WERI-Rb-1 (cell line): Measurements from ENCODE around the gene ALMS1.
"Not testable (repeated sequence)": the region's sequence is repeated elsewhere in the genome, so short reads cannot be mapped to it uniquely, and the experiment has no call there.

Experiments used
- DNase-seq: peaks from one replicate; pipeline ENCODE4 v3.0.0-alpha.2; 2020
- H3K27ac ChIP-seq: fragments of 250-450 bp; sonication (Bioruptor Pico); 2 replicates; pipeline ENCODE4 v1.5.1; 2020; ENCODE audit warnings: mild to moderate bottlenecking, moderate library complexity
- H3K27me3 ChIP-seq: fragments of 250-450 bp; sonication (Bioruptor Pico); 2 replicates; pipeline ENCODE4 v1.5.1; 2021; ENCODE audit warnings: mild to moderate bottlenecking, low read depth, moderate library complexity; ENCODE audit not compliant: insufficient read depth, severe bottlenecking
- H3K36me3 ChIP-seq: fragments of 250-450 bp; sonication (Bioruptor Pico); 2 replicates; pipeline ENCODE4 v1.5.1; 2020; ENCODE audit warnings: mild to moderate bottlenecking, moderate library complexity
- H3K4me3 ChIP-seq: 2 replicates; pipeline ENCODE4 v1.5.1; 2011; ENCODE audit warnings: low read depth, mild to moderate bottlenecking, control low read depth, low read length
- H3K9me3 ChIP-seq: fragments of 250-450 bp; sonication (Bioruptor Pico); 2 replicates; pipeline ENCODE4 v1.5.1; 2021; ENCODE audit warnings: mild to moderate bottlenecking, moderate library complexity; ENCODE audit not compliant: severe bottlenecking
- CTCF ChIP-seq: IDR thresholded peaks from 2 replicates; pipeline ENCODE4 v1.5.1; 2011; ENCODE audit warnings: low read depth, mild to moderate bottlenecking, control low read depth, inconsistent platforms, low read length

Gene ALMS1

GRCh38 chr2:73451263-73451972, 65.8 kb downstream of the ALMS1 start:
- Histone ChIP-seq H3K36me3 (peaks cover 75% of the 10 kb centered on the region), H3K27me3 (no peaks in the 10 kb centered on the region), H3K27ac (no peak overlapping the region), H3K4me3 (no peak overlapping the region), H3K9me3 (no peaks in the 10 kb centered on the region)
- no peak for TF ChIP-seq CTCF
- DNase-seq: no peak

- no peak overlapping the region for H3K27ac ChIP-seq
- no peak overlapping the region for H3K4me3 ChIP-seq
- DNase-seq: no peak
- no peak for TF ChIP-seq CTCF
- H3K36me3 ChIP-seq: peaks cover 55% of the 10 kb centered on the region
- no peaks in the 10 kb centered on the region for H3K27me3 ChIP-seq
- peaks cover 17% of the 10 kb centered on the region for H3K9me3 ChIP-seq
Observed at GRCh38 chr2:73457982-73458381, 72.3 kb downstream of the ALMS1 start.

- not testable (repeated sequence) for H3K27me3 ChIP-seq, H3K27ac ChIP-seq, H3K4me3 ChIP-seq, DNase-seq
- peaks cover 21% of the 10 kb centered on the region for H3K9me3 ChIP-seq
- peaks cover 23% of the 10 kb centered on the region for H3K36me3 ChIP-seq
Observed at GRCh38 chr2:73462388-73462787, 76.8 kb downstream of the ALMS1 start.

- Histone ChIP-seq H3K4me3 (no peak overlapping the region), H3K27me3 (no peaks in the 10 kb centered on the region), H3K36me3 (no peaks in the 10 kb centered on the region), H3K27ac (no peak overlapping the region), H3K9me3 (peaks cover 3% of the 10 kb centered on the region)
- no peak for TF ChIP-seq CTCF
- DNase-seq: no peak
Observed at GRCh38 chr2:73468376-73468775, 82.7 kb downstream of the ALMS1 start.

GRCh38 chr2:73483874-73484273, 98.2 kb downstream of the ALMS1 start:
- H3K27me3 ChIP-seq, H3K27ac ChIP-seq, H3K4me3 ChIP-seq, DNase-seq: not testable (repeated sequence)
- Histone ChIP-seq H3K9me3 (peaks cover 12% of the 10 kb centered on the region), H3K36me3 (peaks cover 20% of the 10 kb centered on the region)

GRCh38 chr2:73487112-73487657, 101.5 kb downstream of the ALMS1 start:
- H3K9me3 ChIP-seq: no peaks in the 10 kb centered on the region
- no peak overlapping the region for H3K27ac ChIP-seq
- no peaks in the 10 kb centered on the region for H3K27me3 ChIP-seq
- TF ChIP-seq CTCF: no peak
- H3K4me3 ChIP-seq: no peak overlapping the region
- H3K36me3 ChIP-seq: peaks cover 40% of the 10 kb centered on the region
- DNase-seq: no peak

GRCh38 chr2:73488079-73488478, 102.4 kb downstream of the ALMS1 start:
- no peak for DNase-seq
- Histone ChIP-seq H3K27me3 (no peaks in the 10 kb centered on the region), H3K27ac (no peak overlapping the region), H3K36me3 (peaks cover 43% of the 10 kb centered on the region), H3K4me3 (no peak overlapping the region), H3K9me3 (no peaks in the 10 kb centered on the region)
- no peak for TF ChIP-seq CTCF
